Fibroblast of upper back skin (primary cell): ENCODE measurements around the gene PIK3R2.

ENCODE experiments used
- DNase-seq: peaks from one replicate; pipeline ENCODE4 v3.0.0-alpha.2; 2013

The PIK3R2 gene

GRCh38 chr19:18126097-18126496 is 26.9 kb upstream of the PIK3R2 start:
- DNase-seq = no peak

DNA sequence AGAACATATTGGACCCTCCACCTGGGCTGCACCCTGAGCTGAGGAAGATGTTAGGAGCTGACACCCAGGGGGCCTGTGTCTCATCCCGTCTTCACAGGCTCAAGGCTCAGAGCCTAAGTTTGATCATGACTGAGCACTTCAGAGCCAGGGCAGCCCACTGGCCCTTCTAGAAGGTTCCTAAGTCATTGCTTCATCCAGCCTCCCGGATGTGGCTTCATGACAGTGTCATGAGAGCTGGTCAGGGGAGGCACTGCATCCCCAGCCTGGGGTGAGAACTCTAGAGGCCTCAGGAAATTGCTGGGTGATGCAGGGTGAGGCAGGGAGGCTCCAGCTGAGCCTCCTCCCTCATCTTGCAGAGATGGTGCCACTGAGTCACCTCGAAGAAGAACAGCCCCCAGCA is 24.9 kb upstream of the PIK3R2 start:
- DNase-seq = no peak

GRCh38 chr19:18128805-18129204 is 24.2 kb upstream of the PIK3R2 start:
- no peak for DNase-seq

GRCh38 chr19:18130523-18131242 is 22.3 kb upstream of the PIK3R2 start:
- no peak for DNase-seq

GRCh38 chr19:18131841-18132596 is 20.9 kb upstream of the PIK3R2 start:
- no peak for DNase-seq

GRCh38 chr19:18135712-18136584 is 17.0 kb upstream of the PIK3R2 start:
- no peak for DNase-seq

- no peak for DNase-seq
Observed at GRCh38 chr19:18137242-18137641, 15.7 kb upstream of the PIK3R2 start.

DNA sequence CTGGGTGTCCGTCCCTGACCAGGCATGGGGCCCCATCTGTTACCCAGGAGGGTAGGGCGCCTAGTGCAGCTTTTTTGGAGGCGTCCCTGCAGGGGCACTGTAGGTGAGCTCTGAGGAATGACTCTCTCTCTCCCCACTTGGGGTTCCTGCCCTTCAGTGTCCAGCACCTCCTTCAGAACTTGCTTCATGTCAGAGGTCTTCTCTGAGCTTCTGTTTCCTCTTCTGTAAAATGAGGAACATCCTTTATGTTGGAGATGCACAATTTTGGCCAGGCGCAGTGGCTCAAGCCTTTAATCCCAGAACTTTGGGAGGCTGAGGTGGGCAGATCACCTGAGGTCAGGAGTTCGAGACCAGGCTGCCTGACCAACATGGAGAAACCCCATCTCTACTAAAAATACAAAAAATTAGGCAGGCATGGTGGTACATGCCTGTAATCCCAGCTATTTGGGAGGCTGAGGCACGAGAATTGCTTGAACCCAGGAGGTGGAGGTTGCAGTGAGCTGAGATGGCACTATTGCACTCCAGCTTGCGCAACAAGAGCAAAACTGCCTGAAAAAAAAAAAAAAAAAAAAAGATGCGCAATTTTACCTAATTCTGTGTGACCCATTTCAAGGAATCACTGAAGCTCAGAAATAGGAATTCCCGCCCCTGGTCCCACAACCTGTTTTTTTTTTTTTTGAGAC is 15.2 kb upstream of the PIK3R2 start:
- no peak for DNase-seq

GRCh38 chr19:18140473-18140872 is 12.5 kb upstream of the PIK3R2 start:
- DNase-seq = no peak

- DNase-seq = no peak
Observed at GRCh38 chr19:18141031-18141430, 11.9 kb upstream of the PIK3R2 start.

GRCh38 chr19:18143902-18144301 is 9.1 kb upstream of the PIK3R2 start:
- no peak for DNase-seq

DNA sequence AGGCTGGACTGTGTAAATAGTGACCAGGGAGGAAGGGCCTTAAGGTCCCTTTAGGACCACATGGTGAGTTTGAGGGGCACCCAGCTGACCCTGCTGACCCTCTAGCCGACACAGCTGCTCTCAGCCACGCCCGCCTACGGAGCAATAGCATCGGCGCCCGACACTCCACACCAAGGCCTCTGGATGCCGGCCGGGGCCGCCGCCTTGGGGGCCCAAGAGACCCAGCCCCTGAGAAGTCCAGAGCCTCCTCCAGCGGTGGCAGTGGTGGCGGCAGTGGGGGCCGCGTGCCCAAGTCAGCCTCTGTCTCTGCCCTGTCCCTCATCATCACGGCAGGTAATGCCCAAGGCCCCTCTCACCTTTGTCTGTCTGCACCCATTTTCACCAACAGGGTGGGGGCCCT is 8.6 kb upstream of the PIK3R2 start:
- no peak for DNase-seq

DNA sequence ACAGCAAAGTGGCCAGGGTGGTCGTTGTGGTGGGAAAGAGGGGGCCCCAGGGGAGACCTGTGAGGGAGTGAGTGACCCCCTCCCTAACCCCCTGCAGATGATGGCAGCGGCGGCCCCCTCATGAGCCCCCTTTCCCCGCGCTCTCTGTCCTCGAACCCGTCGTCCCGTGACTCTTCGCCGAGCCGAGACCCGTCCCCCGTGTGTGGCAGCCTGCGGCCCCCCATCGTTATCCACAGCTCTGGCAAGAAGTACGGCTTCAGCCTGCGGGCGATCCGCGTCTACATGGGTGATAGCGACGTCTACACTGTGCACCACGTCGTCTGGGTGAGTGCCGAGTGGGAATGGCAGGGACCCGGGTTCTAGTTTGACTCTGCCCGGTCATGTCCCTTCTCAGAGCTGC is 8.1 kb upstream of the PIK3R2 start:
- no peak for DNase-seq

DNA sequence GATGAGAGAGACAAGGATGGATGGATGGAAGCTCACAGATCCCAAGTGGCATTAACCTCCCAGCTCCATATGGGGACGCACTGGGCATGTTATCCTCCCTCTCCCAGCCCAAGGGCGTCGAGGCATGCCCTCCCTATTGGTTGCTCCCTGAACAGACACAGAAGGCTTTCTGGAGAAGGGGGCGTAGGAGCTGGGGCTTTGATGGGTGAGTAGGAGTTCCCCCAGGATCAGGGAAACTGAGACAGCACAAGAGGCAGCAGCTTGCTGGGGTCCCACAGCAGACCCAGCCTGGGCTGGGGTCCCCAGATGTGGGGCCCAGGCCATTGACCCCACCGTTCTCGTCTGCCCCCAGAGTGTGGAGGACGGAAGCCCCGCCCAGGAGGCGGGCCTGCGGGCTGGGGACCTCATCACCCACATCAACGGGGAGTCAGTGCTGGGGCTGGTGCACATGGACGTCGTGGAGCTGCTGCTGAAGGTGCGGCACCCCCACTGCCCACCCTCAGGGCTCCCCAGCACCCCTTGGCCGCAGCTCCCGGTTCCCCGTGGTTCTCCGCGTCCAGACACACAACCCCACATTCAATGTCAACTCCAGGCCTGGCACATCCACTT is 7.5 kb upstream of the PIK3R2 start:
- no peak for DNase-seq

- DNase-seq = no peak
Observed at GRCh38 chr19:18147396-18147795, 5.6 kb upstream of the PIK3R2 start.

GRCh38 chr19:18149596-18149975 is 3.4 kb upstream of the PIK3R2 start:
- no peak for DNase-seq

GRCh38 chr19:18150776-18151624 is 2.0 kb upstream of the PIK3R2 start:
- DNase-seq = no peak

DNA sequence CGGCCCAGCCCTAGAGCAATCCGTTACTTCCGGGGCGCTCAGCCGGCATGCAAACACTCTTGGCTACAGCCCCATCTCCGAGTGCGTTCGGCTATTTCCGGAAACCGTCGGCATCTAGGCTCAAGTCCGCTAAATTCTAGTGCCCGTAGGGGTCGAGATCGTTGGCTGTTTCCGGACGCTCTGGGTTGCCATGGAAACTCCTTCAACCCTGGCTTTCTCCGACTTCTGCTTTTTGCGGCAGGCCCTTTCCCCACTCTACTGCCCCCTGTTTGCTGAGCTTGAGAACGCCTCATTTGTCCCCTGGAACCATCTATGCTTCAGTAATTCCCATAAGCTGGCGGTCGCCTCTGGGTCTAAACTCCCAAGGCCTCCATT is 534 bp upstream of the PIK3R2 start:
- peak; percentile 98 for DNase-seq

DNA sequence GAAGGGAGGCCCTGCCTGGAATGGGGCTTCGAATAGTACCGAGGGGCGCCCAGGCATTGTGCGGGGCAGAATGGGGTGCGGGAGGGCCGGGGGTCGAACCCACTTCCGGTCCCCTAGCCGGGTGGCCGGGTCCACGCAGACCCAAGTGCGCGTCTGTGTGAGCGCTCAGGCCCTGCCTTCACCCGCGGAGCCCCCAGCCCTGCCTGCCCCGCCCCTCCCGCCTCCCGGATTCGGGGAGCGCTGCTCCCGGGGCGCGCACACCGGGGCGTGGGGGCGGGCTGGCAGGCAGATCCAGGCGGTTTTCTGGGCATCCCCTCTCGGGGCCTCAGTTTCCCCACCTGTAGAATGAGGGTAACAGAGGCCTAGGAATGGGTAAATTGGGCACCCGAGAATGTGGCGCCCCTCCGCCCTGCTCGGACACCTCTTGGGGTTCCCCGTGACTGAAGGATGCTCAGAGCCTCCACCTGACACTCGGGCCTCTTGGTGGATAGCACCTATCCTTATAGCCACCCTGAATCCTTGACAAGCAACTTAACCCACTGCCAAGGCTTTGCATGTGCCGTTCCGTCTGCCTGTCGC is 682 bp downstream of the PIK3R2 start:
- no peak for DNase-seq

DNA sequence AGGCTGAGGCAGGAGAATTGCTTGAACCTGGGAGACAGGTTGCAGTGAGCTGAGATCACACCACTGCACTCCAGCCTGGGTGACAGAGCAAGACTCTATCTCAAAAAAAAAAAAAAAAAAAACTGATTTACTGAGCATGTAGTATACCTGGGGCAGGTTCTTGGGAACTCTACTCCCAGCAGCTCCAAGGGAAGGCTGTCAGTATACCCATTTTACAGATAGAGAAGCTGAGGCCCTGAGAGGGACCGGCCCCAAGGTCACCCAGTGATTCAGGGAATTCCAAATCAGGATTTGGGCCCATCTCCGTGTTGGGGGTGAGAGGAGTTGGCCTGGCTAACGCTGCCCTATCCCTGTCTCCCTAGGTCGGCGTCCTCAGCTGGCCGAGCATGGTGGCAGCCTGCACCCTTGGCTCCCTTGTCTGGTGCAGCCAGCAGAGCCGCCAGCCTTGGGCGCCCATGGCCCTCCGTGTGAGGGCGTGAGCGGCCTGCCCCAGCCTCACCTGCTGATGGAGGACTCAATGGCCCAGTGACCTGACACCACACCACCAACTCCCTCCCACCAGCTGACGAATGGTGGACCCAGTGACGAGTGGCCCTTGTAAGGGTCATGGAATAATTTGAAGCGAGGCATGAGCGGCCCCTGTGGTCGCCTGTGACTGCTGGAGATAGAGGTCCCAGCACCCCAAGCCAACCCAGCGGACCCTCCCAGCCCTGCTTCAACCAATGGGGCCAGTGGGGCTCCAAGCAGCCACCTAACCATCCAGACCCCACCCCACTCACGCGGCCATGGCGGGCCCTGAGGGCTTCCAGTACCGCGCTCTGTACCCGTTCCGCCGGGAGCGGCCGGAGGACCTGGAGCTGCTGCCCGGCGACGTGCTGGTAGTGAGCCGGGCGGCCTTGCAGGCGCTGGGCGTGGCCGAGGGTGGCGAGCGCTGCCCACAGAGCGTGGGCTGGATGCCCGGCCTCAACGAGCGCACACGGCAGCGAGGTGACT is 2.4 kb downstream of the PIK3R2 start:
- no peak for DNase-seq
